Measurements from ENCODE around the gene BMP6. TPM values are rescaled to one million over a fixed set of nuclear protein-coding genes. Genes with fewer than 3 reads are reported as not detected.

BMP6 gene
- total and polyA plus RNA-seq, 11 donors = 1.1 to 5.1 (median 2.7) TPM

DNA sequence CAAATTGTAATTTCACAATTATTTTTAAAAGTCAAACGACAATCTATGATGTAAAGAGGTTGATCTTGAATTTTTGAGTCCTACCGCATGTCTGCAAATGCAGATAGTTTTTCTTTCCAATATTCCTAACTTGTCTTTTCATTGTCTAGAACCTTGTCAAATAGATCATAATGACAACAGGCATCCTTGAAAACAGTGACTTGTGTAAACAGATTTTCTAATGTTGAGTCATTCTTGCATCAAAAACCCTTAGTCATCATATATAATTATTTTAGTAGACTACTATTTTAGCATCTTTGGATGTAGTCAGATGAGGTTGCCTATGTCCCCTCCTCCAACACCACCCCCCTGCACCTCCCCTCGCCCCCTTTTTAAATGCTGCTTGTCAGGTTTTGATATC lies 43.8 kb downstream of the BMP6 start:
- Histone ChIP-seq H3K4me3 (no peak overlapping the region), H3K27me3 (peaks cover 0 to 4% (median 0%) of the 10 kb centered on the region in 9 donors), H3K9me3 (peaks cover 0 to 4% (median 0%) of the 10 kb centered on the region in 12 donors), H3K27ac (no peak overlapping the region), H3K4me1 (no peaks in the 10 kb centered on the region), H3K36me3 (no peaks in the 10 kb centered on the region)
- DNase-seq = no peak
- 63 to 77% (median 72%) methylated on average over 3 of the region's 3 CpGs for WGBS, 4 donors
- ATAC-seq = no peak
- TF ChIP-seq, protein P1, sequence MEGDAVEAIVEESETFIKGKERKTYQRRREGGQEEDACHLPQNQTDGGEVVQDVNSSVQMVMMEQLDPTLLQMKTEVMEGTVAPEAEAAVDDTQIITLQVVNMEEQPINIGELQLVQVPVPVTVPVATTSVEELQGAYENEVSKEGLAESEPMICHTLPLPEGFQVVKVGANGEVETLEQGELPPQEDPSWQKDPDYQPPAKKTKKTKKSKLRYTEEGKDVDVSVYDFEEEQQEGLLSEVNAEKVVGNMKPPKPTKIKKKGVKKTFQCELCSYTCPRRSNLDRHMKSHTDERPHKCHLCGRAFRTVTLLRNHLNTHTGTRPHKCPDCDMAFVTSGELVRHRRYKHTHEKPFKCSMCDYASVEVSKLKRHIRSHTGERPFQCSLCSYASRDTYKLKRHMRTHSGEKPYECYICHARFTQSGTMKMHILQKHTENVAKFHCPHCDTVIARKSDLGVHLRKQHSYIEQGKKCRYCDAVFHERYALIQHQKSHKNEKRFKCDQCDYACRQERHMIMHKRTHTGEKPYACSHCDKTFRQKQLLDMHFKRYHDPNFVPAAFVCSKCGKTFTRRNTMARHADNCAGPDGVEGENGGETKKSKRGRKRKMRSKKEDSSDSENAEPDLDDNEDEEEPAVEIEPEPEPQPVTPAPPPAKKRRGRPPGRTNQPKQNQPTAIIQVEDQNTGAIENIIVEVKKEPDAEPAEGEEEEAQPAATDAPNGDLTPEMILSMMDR (IDR thresholded peaks at IDR 0.05) = no peak
- TF ChIP-seq POLR2A (IDR thresholded peaks at IDR 0.05) = no peak
- intact Hi-C loops (cut with DNase I) = no loop called here

DNA sequence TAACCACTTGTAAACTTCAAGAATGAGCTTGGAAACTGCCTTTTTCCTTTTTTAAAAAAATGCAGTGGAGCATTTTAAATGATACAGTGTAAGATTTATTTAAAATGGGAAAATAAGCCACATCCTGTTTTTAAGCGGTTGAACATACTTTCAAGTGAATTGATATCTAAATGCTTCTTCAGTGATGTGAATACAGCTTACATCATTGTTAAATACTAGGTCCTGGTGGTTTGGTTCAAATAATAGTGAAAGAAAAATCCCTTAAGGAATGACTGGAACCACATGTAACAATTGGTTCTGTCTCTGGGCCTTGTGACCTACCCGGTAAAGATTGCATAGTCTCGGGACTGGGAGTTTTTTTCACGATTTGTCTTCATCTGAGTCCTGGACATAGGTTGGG lies 44.2 kb downstream of the BMP6 start:
- TF ChIP-seq, protein P1 (IDR thresholded peaks at IDR 0.05) = no peak
- no peak for TF ChIP-seq POLR2A (IDR thresholded peaks at IDR 0.05)
- intact Hi-C loops (cut with DNase I) = no loop called here
- WGBS, 4 donors = 74 to 81% (median 79%) methylated on average over 4 of the region's 4 CpGs

GRCh38 chr6:7770601-7771000 lies 44.7 kb downstream of the BMP6 start:
- TF ChIP-seq, protein P1 (IDR thresholded peaks at IDR 0.05) = no peak
- no peak for DNase-seq
- ATAC-seq = no peak
- no peaks in the 10 kb centered on the region for H3K4me1 ChIP-seq
- no peaks in the 10 kb centered on the region for H3K36me3 ChIP-seq
- intact Hi-C loops (cut with DNase I) = no loop called here
- peaks cover 0 to 4% (median 0%) of the 10 kb centered on the region in 12 donors for H3K9me3 ChIP-seq
- peaks cover 0 to 9% (median 0%) of the 10 kb centered on the region in 9 donors for H3K27me3 ChIP-seq
- H3K27ac ChIP-seq = no peak overlapping the region
- WGBS, 4 donors = 91 to 96% (median 92%) methylated on average over 3 of the region's 3 CpGs
- no peak overlapping the region for H3K4me3 ChIP-seq

More for the DNA sequence above, 44.2 kb downstream of the BMP6 start:
- DNase-seq = no peak
- Histone ChIP-seq H3K36me3 (no peaks in the 10 kb centered on the region), H3K9me3 (peaks cover 0 to 4% (median 0%) of the 10 kb centered on the region in 12 donors), H3K27ac (no peak overlapping the region), H3K4me1 (no peaks in the 10 kb centered on the region), H3K4me3 (no peak overlapping the region), H3K27me3 (peaks cover 0 to 8% (median 0%) of the 10 kb centered on the region in 9 donors)
- no peak for ATAC-seq

DNA sequence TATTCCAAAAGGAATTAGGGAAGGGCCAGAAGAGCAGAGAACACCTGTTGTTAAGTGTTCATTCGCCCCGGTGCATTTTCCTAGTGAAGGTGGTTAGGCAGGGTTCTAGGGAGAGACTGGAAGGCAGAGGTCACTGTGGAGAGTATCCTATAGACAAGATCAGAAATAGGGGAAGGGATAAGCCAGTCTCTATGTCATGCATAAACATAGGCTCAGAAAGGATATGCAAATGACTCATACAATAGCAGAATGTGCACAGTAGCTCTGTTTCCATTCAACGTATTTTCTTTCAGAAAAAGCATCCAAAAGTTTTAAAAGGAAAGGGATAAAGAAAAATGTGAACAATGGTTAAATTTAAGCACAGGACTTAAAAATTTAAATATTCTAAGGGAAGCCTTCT lies 47.4 kb downstream of the BMP6 start:
- intact Hi-C loops (cut with DNase I) = no loop called here
- Histone ChIP-seq H3K36me3 (no peaks in the 10 kb centered on the region), H3K4me1 (no peaks in the 10 kb centered on the region), H3K27me3 (peaks cover 0 to 9% (median 0%) of the 10 kb centered on the region in 9 donors), H3K9me3 (no peaks in the 10 kb centered on the region), H3K27ac (no peak overlapping the region), H3K4me3 (no peak overlapping the region)
- TF ChIP-seq, protein P1 (IDR thresholded peaks at IDR 0.05) = no peak
- no peak for TF ChIP-seq POLR2A (IDR thresholded peaks at IDR 0.05)
- ATAC-seq (no peak), DNase-seq (no peak)
- 89 to 92% (median 91%) methylated on average over 3 of the region's 3 CpGs for WGBS, 4 donors

All from heart left ventricle (tissue), 16 donors.